MV-4-11 (cell line): Measurements from ENCODE around the gene KIF21B.

ENCODE experiments used
- DNase-seq: peaks from one replicate; lab custom pipeline; 2025; lab: John Stamatoyannopoulos, UW

The KIF21B gene

GRCh38 chr1:201019321-201019977 lies 4.1 kb downstream of the KIF21B start:
- peak; percentile 96 for DNase-seq

DNA sequence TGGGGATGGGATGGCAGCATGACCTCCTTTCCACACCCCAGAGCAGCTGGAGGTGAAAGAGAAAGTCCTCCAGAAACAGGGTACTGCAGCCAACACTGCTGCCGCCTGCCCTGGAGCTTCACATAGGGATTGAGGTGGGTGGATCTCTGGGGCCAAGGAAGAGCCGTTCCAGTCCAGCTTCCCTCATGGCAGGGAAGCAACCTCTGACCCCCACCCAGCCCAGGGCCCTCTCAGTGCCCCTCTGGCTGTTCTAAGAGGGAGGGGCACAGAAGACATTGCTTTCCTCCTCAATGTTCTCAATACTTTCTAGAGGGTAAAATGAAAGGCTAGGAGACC lies 5.7 kb downstream of the KIF21B start:
- DNase-seq = no peak

- no peak for DNase-seq
Observed at GRCh38 chr1:201016943-201017827, 6.3 kb downstream of the KIF21B start.

DNA sequence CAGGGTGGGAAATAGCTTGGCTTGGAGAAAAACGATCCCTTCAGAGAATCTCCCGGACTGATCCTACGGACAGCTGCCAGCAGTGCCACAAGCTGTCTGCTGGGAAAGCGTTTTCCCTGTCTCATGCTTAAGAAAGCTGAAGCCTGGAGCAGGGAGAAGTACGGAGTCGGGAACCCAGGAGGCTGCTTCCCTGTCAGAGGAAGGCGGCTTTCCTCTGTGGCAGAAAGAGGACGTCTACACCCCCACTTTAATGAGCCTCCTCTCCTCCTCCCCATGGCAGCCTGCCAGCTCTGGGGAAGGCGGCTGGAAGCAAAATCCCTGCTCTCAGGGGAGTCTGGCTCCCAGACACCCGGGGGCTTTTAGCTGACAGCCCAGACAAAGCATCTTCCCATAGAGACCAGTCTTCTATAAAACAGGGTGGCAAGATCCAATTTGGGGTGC lies 7.3 kb downstream of the KIF21B start:
- no peak for DNase-seq

- peak; percentile 79 for DNase-seq
Observed at GRCh38 chr1:201015551-201016091, 7.9 kb downstream of the KIF21B start.

- peak; percentile 41 for DNase-seq
Observed at GRCh38 chr1:201014816-201015200, 8.7 kb downstream of the KIF21B start.

GRCh38 chr1:201013991-201014815 lies 9.3 kb downstream of the KIF21B start:
- DNase-seq = no peak

GRCh38 chr1:201013031-201013485 lies 10.5 kb downstream of the KIF21B start:
- DNase-seq = peak; percentile 87

GRCh38 chr1:201011616-201012015 lies 11.9 kb downstream of the KIF21B start:
- no peak for DNase-seq

DNA sequence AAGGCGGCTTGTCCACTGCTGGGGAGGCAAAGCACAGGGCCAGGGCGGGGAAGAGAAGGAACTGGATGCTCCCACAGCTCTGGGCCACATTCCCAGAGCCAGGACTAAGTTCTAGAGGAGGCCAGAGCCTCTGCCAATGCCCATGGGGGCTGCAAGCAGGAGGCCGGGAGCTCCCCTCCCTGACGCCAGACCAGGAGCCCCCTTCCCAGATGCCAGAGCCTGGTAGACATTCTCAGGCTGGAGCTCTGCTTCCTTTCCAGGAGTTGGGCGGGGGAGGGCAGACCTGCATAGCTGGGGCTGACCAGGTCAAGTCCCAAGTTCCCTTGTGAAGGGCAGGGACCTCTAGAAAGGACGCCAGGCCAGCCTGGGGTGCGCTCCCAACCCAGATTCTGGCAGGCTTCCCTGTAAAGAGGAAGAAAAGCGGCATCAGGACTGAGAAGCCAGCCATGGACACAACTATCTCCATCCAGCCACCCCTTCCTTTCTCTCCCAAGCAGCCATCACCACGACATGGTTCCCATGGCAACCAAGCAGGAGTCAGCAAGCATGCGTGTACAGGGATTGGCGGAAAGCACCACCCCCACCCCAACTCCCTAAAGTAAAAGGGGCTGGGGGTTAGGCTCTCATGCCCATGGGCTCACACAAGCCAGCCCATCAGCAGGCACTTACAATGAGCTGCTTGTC lies 13.4 kb downstream of the KIF21B start:
- DNase-seq = no peak

DNA sequence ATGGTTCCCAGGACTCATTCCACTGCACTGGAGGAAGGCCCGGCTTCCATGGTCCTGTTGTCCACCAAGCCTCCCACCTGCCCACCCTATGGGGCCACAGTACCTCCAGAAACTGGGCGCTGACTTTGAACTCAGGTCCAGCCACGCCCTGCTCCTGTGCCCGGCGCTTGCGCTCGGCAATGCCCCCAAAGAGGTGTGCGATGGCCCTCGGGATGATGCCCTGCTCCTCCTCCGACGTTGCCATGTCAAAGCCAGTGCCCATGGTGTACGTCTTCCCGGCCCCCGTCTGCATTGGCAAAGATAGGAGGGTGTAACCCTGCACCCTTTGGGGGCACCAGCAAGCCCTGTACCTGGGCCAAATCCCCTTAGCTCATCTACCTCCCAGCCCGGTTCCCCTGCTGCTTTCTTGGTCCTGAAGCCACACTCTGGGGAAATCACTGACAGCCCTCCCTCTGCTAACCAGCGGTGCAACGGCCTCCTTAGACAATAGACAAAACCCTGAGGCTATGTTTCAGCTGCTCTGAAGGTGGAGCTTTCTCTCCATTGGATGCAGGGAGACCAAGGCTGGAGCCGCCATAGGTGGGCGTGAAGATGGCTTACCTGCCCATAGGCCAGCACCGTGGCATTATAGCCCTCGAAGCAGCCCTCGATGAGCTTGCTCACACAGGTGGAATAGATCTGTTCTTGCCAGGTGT lies 14.7 kb downstream of the KIF21B start:
- no peak for DNase-seq

DNA sequence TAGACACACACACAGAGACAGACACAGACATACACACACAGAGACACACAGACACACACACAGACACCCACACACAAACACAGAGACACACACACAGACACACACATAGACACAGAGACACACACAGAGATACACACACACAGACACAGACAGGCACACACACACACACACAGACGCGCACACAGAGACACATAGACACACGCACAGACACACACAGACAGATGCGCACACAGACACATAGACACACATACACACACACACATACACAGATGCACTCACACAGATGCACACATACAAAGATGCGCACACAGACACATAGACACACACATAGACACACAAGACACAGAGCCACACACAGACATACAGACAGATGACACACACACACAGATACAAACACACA lies 16.0 kb downstream of the KIF21B start:
- no peak for DNase-seq

DNA sequence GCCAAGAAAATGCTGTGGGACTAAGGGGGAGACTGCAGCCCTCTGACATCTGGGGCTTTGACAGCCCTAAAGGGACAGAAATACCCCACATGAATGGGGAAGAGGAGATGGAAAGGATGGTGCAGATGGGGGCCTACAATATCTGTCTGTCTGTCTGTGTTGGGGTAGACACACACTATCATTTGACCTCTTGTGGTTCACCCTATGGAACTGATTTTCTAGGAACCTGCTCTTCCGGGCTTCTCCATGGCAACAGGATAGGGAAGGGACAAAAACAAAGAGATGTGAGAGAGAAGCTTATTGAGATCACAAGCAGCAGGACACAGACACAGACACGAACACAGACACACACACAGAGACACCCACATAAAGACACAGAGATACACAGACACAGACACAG lies 17.1 kb downstream of the KIF21B start:
- no peak for DNase-seq

GRCh38 chr1:201004732-201005131 lies 18.8 kb downstream of the KIF21B start:
- no peak for DNase-seq

GRCh38 chr1:201004154-201004553 lies 19.4 kb downstream of the KIF21B start:
- DNase-seq = no peak

DNA sequence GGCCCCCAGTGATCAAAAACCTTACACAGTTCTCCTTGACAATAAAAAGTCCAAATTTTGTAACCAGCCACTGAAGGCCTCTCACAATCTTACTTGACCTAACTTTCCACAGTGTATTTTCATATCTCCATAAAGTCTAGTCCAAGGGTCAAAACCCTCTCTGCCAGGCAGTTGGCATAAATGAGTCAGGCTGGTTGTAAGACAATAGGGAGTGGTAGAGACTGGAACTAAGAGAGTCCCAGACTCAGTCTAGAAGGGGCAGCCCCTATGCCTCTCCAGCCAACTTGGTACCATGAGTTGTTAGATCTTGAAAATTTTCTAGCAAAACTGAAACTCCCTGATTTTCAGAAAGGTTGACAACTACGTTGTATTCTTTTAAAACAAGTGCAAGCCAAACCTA lies 21.0 kb downstream of the KIF21B start:
- no peak for DNase-seq

DNA sequence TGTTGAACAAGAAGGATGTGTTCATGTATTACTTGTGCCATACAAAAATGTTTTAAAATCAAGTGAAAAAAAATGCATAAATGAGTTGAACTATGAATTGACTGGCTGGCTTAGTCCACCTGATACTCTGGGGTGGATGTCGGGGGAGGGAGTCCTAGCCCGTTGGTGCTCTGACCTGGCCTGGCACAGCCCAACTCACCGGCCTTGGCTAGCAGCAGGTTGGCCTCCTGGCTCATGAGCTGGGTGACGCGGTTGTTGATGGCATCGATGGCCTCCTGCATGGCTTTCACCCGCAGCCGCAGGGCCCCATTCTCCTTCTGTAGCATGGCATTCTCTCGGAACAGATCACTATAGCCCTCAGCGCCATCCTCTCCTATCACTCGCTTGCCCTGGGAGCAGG lies 21.6 kb downstream of the KIF21B start:
- DNase-seq = no peak

- DNase-seq = no peak
Observed at GRCh38 chr1:201000391-201000790, 23.1 kb downstream of the KIF21B start.

- no peak for DNase-seq
Observed at GRCh38 chr1:200999667-201000066, 23.8 kb downstream of the KIF21B start.

GRCh38 chr1:200998323-200998722 lies 25.2 kb downstream of the KIF21B start:
- no peak for DNase-seq
